ENCODE data around the gene DENR. TPM values are rescaled to one million over a fixed set of nuclear protein-coding genes. Genes with fewer than 3 reads are reported as not detected.

Gene DENR
- total and polyA plus RNA-seq, 2 of the 8 experiments (the other 6 are each of a cell fraction or from before 2014, with no cell fraction given) = 26.9 to 84.0 TPM

DNA sequence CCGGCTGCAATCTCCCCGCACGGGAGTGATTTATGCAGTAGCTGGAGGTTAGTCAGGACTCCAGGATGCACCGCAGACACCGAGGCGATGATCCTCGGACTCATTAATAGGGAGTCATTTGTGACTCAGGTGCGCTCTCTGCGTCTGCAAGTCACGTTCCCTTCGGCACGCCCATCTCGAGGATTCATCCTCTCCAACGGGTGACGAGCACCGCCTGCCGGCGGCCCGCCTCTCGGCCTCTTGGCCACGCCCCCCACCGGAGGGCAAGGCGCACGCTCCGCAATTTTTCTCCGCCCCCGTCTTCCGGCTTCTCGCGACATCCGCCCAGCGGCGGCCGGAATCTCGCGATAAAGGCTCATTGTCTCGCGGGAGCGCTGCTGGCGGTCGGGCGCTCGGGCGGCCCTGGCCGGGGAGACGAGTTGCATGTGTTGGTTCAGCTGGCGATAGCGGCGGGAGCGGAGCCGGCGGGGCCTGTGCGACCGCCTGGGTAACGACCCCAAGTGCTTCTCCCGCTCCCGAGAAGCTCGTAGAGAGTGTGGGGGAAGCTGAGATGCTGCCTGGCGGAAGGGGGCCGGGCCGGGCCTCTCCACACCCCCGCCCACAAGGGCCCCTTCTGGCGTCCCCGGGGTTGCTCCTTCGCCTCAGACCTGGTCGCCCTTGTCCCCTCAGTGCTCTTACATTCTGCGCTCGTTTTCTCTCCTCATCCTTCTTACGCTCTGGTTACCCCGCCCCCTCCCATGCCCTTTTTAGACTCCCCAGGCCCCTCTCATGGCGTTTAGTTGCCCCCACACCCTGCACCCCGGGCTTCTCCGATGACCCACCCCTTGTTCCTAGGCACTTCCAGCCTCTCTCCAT is at the start of gene DENR (continued):
- peak; percentile 99 for TF ChIP-seq PHF8 (conservative IDR thresholded peaks at IDR 0.05; ENCODE audit: low read depth, low read length)
- no peak for TF ChIP-seq TEAD4 (IDR thresholded peaks at IDR 0.05; ENCODE audit: low read depth, low read length)
- no peak for TF ChIP-seq BCL11A (IDR thresholded peaks at IDR 0.05; ENCODE audit: low read depth in 2 of 2, low read length in 2 of 2)
- TF ChIP-seq KDM4A (IDR thresholded peaks at IDR 0.05; ENCODE audit: low read depth, low read length, severe bottlenecking) = peak; percentile 100
- TF ChIP-seq SIN3A (conservative IDR thresholded peaks at IDR 0.05 in 1 of 2, IDR thresholded peaks at IDR 0.05 in 1 of 2; ENCODE audit: low read depth in 1 of 2, low read length in 2 of 2) = peak; percentile 86 to 95; a peak in 3 of 4 replicates
- TF ChIP-seq CEBPB (IDR thresholded peaks at IDR 0.05; ENCODE audit: low read depth, low read length) = no peak
- TF ChIP-seq, protein P1, sequence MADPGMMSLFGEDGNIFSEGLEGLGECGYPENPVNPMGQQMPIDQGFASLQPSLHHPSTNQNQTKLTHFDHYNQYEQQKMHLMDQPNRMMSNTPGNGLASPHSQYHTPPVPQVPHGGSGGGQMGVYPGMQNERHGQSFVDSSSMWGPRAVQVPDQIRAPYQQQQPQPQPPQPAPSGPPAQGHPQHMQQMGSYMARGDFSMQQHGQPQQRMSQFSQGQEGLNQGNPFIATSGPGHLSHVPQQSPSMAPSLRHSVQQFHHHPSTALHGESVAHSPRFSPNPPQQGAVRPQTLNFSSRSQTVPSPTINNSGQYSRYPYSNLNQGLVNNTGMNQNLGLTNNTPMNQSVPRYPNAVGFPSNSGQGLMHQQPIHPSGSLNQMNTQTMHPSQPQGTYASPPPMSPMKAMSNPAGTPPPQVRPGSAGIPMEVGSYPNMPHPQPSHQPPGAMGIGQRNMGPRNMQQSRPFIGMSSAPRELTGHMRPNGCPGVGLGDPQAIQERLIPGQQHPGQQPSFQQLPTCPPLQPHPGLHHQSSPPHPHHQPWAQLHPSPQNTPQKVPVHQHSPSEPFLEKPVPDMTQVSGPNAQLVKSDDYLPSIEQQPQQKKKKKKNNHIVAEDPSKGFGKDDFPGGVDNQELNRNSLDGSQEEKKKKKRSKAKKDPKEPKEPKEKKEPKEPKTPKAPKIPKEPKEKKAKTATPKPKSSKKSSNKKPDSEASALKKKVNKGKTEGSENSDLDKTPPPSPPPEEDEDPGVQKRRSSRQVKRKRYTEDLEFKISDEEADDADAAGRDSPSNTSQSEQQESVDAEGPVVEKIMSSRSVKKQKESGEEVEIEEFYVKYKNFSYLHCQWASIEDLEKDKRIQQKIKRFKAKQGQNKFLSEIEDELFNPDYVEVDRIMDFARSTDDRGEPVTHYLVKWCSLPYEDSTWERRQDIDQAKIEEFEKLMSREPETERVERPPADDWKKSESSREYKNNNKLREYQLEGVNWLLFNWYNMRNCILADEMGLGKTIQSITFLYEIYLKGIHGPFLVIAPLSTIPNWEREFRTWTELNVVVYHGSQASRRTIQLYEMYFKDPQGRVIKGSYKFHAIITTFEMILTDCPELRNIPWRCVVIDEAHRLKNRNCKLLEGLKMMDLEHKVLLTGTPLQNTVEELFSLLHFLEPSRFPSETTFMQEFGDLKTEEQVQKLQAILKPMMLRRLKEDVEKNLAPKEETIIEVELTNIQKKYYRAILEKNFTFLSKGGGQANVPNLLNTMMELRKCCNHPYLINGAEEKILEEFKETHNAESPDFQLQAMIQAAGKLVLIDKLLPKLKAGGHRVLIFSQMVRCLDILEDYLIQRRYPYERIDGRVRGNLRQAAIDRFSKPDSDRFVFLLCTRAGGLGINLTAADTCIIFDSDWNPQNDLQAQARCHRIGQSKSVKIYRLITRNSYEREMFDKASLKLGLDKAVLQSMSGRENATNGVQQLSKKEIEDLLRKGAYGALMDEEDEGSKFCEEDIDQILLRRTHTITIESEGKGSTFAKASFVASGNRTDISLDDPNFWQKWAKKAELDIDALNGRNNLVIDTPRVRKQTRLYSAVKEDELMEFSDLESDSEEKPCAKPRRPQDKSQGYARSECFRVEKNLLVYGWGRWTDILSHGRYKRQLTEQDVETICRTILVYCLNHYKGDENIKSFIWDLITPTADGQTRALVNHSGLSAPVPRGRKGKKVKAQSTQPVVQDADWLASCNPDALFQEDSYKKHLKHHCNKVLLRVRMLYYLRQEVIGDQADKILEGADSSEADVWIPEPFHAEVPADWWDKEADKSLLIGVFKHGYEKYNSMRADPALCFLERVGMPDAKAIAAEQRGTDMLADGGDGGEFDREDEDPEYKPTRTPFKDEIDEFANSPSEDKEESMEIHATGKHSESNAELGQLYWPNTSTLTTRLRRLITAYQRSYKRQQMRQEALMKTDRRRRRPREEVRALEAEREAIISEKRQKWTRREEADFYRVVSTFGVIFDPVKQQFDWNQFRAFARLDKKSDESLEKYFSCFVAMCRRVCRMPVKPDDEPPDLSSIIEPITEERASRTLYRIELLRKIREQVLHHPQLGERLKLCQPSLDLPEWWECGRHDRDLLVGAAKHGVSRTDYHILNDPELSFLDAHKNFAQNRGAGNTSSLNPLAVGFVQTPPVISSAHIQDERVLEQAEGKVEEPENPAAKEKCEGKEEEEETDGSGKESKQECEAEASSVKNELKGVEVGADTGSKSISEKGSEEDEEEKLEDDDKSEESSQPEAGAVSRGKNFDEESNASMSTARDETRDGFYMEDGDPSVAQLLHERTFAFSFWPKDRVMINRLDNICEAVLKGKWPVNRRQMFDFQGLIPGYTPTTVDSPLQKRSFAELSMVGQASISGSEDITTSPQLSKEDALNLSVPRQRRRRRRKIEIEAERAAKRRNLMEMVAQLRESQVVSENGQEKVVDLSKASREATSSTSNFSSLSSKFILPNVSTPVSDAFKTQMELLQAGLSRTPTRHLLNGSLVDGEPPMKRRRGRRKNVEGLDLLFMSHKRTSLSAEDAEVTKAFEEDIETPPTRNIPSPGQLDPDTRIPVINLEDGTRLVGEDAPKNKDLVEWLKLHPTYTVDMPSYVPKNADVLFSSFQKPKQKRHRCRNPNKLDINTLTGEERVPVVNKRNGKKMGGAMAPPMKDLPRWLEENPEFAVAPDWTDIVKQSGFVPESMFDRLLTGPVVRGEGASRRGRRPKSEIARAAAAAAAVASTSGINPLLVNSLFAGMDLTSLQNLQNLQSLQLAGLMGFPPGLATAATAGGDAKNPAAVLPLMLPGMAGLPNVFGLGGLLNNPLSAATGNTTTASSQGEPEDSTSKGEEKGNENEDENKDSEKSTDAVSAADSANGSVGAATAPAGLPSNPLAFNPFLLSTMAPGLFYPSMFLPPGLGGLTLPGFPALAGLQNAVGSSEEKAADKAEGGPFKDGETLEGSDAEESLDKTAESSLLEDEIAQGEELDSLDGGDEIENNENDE (IDR thresholded peaks at IDR 0.05; ENCODE audit: insufficient replicate concordance, low read length) = no peak
- TF ChIP-seq SIRT6 (IDR thresholded peaks at IDR 0.05; ENCODE audit: low read length) = no peak
- TF ChIP-seq TCF12 (IDR thresholded peaks at IDR 0.05; ENCODE audit: low read depth, low read length) = no peak
- peak; percentile 72 for TF ChIP-seq ASH2L (IDR thresholded peaks at IDR 0.05; ENCODE audit: low read length)

All from H1 (cell line).